ENCODE data around the gene DSC3. TPM values are rescaled to one million over a fixed set of nuclear protein-coding genes. Genes with fewer than 3 reads are reported as not detected.
"Not testable (repeated sequence)": the region's sequence is repeated elsewhere in the genome, so short reads cannot be mapped to it uniquely, and the experiment has no call there.

DSC3 gene
- total RNA-seq, 1 experiment from 2014 or later: under 0.01 TPM

DNA sequence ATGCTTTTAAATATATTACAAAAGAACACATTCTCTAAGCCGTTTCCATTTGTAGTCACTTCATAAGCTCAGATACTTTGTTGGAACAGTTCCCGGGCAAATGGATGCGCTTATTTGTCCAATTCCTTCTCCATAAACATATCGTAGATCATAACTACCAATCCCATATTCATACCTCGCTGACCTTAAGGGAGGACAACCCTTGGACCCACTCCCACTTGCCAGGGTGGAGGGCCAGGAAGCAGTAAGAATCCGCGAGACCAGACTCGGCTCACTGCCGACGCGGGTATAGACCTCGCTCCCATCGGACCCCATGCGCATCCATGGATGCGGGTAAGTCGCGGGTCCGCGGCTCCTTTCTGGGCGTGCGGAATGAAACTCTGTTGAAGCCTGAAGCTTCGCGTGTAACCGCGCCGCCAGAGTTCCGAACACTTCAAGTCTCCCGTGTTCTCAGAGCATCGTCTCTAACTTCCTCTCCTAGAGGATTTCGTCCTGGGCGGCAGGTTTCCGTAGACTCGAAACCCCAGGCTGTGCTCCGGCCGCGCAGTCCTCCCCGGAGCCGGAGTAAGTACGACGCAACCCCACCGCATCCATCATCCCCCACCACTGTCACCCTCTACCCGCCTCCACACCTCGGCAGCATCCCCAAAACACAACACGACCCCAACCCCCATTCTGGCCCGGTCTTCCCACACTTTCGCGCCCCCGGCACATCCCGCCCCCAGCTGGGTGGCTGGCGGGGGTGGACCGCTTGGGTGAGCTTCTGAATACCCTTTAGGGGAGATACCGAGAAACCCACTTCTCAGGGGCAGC is 1.1 kb downstream of the DSC3 start:
- no peak for DNase-seq (ENCODE audit: low read depth)

DNA sequence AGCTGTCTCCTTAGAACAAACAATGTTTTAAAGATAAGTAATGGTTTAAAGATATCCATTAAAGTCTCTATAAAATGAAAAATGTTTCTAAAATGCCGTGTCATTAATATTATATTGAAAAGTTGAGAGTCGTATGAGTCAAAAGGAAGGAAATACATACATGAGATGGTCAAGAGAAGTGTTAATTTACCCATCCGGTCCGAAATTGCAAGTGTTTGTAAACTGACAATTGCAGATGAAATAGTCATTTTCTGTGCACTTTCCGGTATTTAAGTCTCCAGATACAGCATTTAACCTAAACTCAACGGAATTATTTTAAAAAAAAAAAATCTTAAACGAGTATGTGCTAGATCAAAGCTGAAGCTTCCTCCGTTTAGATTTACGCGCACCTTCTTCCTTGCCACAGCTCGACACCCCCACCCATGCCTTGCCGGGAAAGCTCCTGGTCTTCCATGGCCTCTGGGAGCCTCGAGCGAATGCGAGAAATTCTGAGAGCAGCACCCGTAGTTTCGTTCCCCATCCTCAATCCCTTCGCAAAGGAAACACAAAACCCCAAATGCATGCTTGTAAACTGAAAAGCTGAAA is 1.8 kb downstream of the DSC3 start:
- no peak for DNase-seq (ENCODE audit: low read depth)

DNA sequence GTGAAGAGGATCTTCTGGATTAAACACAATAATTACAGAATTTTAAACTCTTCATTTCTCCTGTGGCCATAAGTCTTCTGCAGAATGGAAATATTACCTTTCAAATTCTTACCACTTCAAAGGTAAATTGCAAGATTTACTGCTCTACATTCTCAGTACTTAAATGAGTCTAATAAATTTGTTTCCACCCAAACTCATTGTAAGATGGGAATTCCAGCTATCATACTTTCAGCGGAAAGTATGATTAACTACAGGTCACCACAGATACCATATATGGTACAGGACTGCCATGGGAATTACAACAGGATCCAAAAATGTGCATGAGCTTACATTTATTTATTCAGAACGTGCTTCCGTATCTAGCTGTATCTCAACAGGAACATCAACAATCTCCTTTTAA is 3.1 kb downstream of the DSC3 start:
- no peak for DNase-seq (ENCODE audit: low read depth)

DNA sequence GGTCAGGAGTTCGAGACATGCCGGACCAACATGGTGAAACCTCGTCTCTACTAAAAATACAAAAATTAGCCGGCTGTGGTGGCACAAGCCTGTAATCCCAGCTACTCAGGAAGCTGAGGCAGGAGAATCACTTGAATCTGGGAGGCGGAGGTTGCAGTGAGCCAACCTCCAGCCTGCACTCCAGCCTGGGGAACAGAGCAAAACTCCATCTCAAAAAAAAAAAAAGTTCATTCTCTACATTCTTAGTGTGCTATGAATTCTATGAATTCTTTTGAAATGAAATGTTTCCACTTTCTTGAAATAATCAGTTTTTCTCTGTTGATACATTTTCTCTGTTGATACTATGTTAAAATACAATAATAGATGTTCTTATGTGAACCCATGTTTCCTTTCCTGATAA is 4.9 kb downstream of the DSC3 start:
- not testable (repeated sequence) for DNase-seq (ENCODE audit: low read depth)

DNA sequence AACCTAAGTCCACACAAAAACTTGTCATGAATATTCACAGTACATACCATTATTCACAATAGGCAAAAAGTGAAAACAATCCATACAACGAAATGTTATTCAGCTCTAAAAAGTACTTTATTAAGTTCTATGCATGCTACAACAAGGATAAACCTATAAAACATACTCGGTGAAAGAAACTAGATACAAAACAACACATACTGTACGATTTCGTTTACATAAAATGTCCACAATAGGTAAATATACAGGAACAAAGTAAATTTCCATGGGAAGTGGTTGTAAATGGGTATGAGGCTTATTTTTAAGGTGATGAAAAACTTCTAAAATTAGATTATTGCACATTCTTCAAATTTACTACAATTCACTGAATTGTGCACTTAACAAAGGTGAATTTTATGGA is 8.0 kb downstream of the DSC3 start:
- DNase-seq (ENCODE audit: low read depth): no peak

DNA sequence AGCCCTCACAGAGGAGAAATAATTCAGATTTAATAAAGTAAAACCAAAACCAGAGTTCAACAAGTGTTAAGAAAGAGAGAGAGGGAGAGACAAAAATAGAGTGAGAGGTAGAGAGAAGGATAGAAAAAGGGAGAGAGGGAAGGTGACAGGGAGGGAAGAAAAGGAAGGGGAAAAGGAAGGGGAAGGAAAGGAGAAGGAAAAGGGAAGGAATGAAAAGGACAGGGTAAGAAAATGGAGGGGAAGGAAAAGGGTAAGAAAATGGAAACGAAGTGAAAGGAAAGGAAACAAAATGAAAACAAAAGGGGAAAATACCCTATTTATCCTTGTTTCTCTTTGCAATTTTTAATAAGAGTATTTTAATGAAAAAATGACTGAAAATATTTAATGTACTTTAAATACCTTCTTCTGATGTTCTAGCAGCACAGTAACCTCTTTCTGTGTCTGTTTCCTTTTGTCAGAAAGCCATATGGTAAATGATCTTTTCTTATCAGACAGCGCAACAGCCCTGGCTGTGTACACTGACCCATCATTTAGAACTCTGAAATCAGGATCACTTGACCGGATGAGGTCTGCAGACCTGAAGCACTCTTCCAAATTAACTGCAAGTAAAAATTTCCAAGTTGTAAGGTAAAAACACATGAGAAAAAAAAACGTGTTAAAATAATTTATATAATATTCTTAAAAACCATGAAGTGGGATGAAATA is 11.8 kb downstream of the DSC3 start:
- no peak for DNase-seq (ENCODE audit: low read depth)

DNA sequence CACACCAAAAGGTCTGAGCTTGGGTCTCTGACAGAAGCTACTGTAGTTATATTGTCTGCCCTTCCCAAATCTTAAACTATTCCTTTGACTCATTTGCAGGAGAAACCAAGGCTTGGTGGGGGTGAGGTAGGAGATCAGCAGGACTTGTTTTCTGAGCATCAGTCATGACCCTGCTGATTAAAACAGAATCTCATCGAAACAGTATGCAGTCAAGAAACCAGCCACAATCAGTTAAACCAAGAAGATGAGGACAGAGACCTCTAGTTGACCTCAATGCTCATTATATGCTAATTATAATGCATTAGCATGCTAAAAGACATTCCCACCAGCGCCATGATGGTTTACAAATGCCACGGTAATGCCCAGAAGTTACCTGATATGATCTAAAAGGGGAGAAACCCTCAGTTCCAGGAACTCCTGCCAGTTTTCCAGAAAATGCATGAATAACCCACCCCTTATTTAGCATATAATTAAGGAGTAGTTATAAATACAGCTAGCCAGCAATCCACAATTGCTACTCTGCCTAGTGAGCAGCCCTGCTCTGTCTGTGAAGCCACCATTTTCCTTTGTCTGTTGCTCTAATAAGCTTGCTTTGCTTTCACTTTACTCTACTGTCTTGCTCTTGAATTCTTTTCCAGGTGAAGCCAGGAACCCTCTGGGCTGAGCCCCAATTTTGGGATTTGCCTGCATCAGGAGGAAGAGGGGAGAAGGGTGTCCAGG is 26.7 kb downstream of the DSC3 start:
- DNase-seq (ENCODE audit: low read depth): no peak

DNA sequence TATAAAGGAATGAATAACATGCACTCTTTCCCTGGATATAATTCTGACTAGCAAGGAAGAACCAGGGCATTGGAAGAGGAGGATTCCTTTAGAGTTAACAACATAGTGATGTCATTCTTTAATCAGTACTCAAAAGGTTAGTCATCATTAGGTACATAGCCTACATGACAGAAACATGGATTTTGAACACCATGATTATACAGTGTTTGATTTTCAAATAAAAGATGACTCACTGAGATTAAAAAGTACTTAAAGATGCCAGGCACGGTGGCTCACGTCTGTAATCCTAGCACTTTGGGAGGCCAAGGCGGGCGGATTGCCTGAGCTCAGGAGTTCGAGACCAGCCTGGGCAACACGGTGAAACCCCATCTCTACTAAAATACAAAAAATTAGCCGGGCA is 31.1 kb downstream of the DSC3 start:
- DNase-seq (ENCODE audit: low read depth): not testable (repeated sequence)

DNA sequence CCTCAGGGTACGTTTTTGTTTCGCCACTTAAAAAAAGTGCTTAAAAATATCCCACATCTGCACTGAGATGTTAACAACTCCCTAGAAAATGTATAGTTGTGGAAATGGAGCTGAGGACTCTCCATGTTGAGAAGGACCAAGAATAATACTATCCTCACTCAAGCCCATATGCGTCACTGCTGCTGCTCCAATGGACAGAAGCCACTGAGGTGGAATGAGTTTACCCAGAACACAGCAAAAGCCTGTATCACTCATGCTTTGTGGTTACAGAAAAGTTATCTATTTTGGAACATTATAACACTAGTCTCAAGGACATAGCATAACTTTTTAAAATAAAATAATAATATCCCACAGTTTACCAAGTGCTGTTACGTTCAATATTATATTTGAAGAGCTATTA is 31.9 kb downstream of the DSC3 start:
- DNase-seq (ENCODE audit: low read depth): no peak

DNA sequence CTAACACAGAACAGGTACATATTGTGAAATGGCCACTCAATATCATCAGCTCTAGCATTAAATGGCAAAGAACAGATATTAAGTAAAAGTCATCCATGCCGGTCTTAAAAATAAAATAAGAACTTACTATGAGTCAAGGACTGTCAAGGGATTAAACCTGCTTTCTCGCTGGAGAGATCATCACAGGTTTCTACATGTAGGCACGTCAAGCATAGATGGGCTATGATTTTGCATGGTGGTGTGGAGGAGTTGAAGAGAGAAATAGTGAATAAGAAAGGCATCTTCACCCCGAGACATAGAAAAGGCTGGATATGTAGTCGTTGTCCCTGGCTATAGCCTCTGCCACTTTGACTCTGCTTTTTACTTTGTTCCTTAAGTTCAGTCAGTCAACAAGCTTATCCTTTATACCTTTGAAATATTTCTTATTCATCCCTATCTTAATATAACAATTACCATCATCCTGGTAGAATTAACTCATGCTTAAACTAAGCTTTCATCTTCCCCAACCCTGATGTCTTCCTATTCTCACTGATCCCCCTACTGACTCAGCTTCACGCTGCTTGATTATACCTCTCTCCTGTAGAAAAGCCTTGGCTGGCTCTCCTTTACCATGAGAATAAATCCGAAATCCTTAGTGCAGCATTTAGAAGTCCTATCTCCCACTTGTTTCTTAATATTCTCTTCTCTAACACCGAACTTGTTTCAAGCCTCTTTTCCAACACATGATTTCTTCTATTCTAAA is 42.5 kb downstream of the DSC3 start:
- no peak for DNase-seq (ENCODE audit: low read depth)

DNA sequence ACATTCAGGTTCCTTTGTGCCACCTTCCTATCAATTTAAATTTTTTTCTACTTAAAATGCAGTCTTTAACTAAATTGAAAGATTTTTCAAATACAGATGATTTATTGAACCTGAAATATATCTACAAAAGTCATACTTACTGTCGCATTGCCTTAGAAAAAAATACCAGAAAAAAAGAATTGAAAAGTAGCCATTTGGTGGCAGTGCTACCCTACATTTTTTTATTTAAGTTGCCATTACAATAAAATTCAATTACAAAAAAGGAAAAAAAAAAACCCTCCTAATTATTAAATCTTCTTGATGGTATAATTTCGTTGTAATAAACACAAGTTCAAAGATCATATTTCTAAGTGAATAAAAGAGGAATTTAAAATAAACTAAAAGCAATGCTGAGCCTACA is 43.4 kb downstream of the DSC3 start:
- DNase-seq (ENCODE audit: low read depth): no peak

DNA sequence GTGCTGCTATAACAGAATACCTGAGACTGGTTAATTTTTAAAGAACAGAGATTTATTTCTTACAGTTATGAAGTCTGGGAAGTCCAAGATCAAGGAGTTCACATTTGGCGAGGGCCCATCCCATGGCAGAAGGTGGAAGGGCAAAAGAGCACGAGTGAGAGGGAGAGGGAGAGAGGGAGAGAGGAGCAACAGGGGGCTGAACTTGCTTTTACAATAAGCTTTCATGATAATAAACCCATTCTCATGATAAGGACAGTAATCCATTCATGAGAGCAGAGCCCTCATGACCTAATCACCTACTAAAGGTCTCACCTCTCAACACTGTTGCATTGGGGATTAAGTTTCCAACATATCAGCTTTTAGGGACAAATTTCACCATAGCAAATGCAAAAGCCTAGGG is 45.3 kb downstream of the DSC3 start:
- no peak for DNase-seq (ENCODE audit: low read depth)

DNA sequence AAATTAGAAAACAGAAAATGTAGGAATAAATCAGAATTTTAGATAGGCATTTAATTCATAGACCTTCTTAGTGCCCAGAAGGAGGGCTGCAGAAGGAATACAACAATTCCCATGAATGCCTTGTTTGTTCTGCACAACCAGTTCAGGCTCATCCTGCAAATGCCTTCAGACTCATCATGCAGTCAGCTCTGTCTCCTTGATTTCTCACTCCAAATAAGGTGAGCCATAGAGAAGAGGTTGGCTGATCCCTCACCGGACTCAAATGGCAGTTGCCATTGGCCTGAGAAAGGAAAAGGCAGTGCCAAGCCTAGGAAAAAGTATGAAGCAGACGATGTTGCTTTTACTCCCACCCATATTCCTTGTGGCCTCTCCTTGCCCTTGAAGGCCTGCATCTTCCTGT is 50.3 kb downstream of the DSC3 start:
- DNase-seq (ENCODE audit: low read depth): no peak

DNA sequence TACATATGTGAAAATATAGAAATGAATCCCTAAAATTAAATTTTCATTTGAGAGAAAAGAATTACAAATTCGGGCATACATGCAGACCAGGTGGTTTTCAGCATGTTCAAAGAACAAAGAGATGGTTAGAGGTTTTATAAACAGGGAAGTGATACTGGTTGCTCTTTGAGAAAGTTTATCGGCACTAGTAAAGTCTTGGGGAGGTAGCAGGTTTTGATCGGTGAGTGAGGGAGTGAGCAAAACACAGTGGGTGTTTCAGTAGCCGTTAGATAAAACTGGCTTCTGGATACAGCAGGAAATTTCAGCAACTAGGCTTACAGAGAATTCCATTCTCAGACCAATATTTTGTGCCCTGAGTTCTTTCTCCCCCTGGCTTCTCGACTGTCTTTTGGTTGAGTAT is 51.1 kb downstream of the DSC3 start:
- no peak for DNase-seq (ENCODE audit: low read depth)

DNA sequence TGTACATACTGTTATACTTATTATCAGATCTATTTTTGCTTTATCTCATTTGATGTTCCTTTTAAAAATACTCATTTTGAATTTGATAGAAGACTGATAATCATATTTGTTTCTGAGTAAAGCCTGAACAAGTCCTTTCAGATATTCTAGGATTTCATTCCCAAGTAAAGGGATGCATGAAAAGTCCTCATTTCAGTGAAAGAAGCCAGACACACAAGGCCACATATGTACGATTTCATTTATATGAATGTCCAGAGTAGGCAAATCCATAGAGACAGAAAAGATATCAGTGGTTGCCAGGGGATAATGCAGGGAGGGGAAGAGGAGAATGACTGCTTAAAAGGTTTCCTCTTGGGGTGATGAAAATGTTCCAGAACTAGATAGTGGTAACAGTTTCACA is 53.4 kb downstream of the DSC3 start:
- DNase-seq (ENCODE audit: low read depth): no peak

DNA sequence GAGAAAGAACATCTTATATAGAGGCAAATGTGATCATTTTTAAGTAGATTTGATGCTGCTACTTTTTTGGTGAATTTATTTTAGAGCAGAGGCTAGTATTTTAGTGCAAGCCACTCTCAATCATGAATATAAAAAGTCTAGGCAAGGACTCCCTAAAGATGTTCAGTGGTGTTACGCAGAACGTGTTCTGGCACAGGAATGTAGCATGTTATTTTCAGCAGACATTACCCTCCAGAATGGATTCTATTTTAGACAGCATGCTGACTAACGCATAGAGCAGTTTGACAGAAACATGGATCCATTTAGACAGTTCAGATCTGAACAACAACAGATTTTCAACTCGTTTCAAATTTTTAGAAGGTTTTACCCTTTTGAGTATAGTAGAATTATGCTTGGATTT is 54.1 kb downstream of the DSC3 start:
- no peak for DNase-seq (ENCODE audit: low read depth)

DNA sequence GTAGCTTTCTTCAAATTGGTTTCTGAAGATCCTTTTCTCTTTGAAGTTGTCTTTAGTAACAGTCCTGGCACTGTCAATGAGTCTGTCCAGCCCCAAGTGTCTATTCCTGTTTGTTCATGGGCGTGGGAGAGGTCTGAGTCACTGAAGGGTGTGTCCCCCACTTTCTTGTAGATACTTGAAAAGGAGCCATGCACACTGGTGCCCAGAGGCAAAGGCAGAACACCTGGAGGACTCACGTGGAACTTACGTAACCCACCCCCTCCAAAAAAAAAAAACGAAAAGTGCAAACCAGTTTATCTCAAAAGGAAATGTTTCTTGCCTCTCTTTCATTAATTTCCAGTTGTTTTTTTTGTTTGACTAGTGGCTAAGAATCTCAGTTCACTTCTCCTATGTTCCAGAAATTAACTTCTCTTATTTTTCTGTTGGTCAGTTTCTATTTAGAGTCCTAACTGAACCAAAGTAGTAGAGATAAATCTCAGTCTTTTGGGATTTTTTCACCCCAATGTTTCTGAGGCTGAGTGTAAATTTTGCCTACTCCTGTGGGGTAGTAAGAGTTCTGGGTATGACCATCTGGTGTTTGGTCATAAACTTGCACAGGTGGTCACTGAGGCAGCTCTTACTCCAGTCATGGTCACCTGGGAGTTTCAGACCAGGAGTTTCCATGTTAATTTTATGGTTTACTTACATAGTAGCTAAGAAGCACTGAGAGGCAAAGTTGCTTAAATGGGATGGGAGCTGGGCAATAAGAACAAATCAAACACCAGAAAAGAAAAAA is 54.9 kb downstream of the DSC3 start:
- no peak for DNase-seq (ENCODE audit: low read depth)

DNA sequence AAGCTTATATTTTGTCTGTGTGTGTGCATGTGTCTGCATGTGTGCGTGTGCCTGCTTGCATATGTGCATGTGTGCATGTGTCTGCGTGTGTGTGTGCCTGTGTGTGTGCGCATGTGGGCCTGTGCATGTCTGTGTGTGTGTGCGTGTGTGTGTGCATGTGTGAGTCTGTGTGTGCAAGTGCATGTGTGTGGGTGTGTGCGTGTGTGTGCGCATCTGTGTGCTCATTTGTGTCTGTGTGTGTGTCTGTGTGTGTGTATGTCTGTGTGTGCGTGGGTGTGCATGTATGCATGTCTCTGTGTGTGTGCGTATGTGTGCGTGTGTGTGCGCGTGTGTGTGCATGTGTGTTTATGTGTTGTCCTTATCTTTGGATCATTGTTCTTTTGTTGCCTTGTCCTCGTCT is 56.8 kb downstream of the DSC3 start:
- no peak for DNase-seq (ENCODE audit: low read depth)

DNA sequence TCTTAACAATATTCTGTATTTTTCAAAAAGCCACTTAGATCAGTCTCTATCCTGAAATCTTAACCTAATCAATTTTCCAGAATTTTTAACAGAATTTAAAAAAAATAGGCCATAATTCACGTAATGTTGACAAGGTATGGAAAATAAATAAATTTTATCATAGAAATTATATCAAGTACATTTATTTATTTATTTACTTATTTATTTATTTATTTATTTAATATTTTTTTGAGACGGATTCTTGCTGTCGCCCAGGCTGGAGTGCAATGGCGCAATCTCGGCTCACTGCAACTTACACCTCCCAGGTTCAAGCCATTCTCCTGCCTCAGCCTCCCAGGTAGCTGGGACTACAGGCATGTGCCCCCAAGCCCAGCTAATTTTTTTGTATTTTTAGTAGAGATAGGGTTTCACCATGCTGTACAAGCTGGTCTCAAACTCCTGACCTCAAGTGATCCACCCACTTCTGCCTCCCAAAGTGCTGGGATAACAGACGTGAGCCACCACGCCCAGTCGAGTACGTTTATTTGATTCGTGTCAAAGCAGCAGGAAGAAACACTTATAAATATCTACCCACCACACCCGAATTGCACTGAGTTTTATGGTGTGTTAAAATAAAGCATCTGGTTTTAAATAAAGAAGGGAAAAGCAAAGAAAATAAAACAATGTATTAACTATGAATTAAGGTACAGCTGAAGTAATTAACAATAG is 60.1 kb downstream of the DSC3 start:
- no peak for DNase-seq (ENCODE audit: low read depth)

DNA sequence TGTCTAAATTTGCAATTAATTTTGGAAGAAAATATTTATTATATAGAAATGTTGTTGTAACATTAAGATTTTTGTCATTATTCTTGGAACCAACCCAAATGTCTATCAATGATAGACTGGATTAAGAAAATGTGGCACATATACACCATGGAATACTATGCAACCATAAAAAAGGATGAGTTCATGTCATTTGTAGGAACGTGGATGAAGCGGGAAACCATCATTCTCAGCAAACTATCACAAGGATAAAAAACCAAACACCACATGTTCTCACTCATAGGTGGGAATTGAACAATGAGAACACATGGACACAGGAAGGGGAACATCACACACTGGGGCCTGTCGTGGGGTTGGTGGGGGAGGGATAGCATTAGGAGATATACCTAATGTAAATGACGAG is 64.5 kb downstream of the DSC3 start:
- DNase-seq (ENCODE audit: low read depth): not testable (repeated sequence)

All from RPMI7951 (cell line).